Ishikawa (cell line): ENCODE results near the gene KRT9.

Experiments used
- CEBPB ChIP-seq: IDR thresholded peaks from 2 replicates; pipeline ENCODE4 v1.6.1; 2012
- CREB1 ChIP-seq: IDR thresholded peaks from 2 replicates; pipeline ENCODE4 v1.6.1; 2012; ENCODE audit warnings: low read depth
- EGR1 ChIP-seq: IDR thresholded peaks from 2 replicates; pipeline ENCODE4 v1.6.1; 2012
- EP300 ChIP-seq: IDR thresholded peaks from 2 replicates; pipeline ENCODE4 v1.6.1; 2012; ENCODE audit warnings: borderline replicate concordance
- FOXM1 ChIP-seq: IDR thresholded peaks from 2 replicates; pipeline ENCODE4 v1.6.1; 2012; ENCODE audit warnings: low read depth, borderline replicate concordance
- NFIC ChIP-seq: IDR thresholded peaks from 2 replicates; pipeline ENCODE4 v1.6.1; 2012
- RAD21 ChIP-seq: IDR thresholded peaks from 2 replicates; pipeline ENCODE4 v1.6.1; 2012; ENCODE audit warnings: low read depth
- TAF1 ChIP-seq: IDR thresholded peaks from 2 replicates; pipeline ENCODE4 v1.6.1; 2012; ENCODE audit warnings: low read depth, mild to moderate bottlenecking
- TCF12 ChIP-seq: IDR thresholded peaks from 2 replicates; pipeline ENCODE4 v1.6.1; 2012; ENCODE audit warnings: low read depth
- TEAD4 ChIP-seq: IDR thresholded peaks from 2 replicates; pipeline ENCODE4 v1.6.1; 2012
- YY1 ChIP-seq: IDR thresholded peaks from 2 replicates; pipeline ENCODE4 v1.6.1; 2012; ENCODE audit warnings: low read depth
- ZBTB7A ChIP-seq: IDR thresholded peaks from 2 replicates; pipeline ENCODE4 v1.6.1; 2012; ENCODE audit warnings: low read depth
- TF ChIP-seq, protein P1 (sequence below): IDR thresholded peaks from 2 replicates; pipeline ENCODE4 v1.6.1; 2012
- TF ChIP-seq, protein P2 (sequence below): IDR thresholded peaks from 2 replicates; pipeline ENCODE4 v1.6.1; 2012
- TF ChIP-seq, protein P3 (sequence below): IDR thresholded peaks from 2 replicates; pipeline ENCODE4 v1.6.1; 2012; ENCODE audit warnings: low read depth, mild to moderate bottlenecking

Gene KRT9

DNA sequence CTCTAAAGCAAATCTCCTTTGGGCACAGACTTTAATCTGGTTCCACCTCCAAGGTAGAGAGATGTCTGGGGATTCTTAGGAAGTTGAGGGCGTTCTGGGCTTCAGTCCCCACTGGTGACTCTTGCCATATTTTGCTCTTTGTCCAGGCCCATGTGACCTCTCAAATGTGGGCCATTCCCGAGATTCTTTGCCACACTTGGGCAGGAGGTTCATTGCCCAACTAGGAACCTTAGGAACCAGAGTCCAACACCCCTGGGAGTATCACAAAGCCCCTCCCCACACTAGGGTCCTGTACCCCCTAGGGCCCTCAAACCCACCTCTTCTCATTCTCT, 8.4 kb upstream of the KRT9 start:
- TF ChIP-seq NFIC: no peak
- no peak for TF ChIP-seq TAF1
- no peak for TF ChIP-seq FOXM1
- TF ChIP-seq, protein P1, sequence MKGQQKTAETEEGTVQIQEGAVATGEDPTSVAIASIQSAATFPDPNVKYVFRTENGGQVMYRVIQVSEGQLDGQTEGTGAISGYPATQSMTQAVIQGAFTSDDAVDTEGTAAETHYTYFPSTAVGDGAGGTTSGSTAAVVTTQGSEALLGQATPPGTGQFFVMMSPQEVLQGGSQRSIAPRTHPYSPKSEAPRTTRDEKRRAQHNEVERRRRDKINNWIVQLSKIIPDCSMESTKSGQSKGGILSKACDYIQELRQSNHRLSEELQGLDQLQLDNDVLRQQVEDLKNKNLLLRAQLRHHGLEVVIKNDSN: no peak
- TF ChIP-seq, protein P2, sequence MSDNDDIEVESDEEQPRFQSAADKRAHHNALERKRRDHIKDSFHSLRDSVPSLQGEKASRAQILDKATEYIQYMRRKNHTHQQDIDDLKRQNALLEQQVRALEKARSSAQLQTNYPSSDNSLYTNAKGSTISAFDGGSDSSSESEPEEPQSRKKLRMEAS: no peak
- TF ChIP-seq CEBPB: no peak
- TF ChIP-seq TCF12: no peak
- no peak for TF ChIP-seq TEAD4
- TF ChIP-seq EP300: no peak
- TF ChIP-seq CREB1: no peak
- TF ChIP-seq, protein P3, sequence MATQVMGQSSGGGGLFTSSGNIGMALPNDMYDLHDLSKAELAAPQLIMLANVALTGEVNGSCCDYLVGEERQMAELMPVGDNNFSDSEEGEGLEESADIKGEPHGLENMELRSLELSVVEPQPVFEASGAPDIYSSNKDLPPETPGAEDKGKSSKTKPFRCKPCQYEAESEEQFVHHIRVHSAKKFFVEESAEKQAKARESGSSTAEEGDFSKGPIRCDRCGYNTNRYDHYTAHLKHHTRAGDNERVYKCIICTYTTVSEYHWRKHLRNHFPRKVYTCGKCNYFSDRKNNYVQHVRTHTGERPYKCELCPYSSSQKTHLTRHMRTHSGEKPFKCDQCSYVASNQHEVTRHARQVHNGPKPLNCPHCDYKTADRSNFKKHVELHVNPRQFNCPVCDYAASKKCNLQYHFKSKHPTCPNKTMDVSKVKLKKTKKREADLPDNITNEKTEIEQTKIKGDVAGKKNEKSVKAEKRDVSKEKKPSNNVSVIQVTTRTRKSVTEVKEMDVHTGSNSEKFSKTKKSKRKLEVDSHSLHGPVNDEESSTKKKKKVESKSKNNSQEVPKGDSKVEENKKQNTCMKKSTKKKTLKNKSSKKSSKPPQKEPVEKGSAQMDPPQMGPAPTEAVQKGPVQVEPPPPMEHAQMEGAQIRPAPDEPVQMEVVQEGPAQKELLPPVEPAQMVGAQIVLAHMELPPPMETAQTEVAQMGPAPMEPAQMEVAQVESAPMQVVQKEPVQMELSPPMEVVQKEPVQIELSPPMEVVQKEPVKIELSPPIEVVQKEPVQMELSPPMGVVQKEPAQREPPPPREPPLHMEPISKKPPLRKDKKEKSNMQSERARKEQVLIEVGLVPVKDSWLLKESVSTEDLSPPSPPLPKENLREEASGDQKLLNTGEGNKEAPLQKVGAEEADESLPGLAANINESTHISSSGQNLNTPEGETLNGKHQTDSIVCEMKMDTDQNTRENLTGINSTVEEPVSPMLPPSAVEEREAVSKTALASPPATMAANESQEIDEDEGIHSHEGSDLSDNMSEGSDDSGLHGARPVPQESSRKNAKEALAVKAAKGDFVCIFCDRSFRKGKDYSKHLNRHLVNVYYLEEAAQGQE: no peak
- TF ChIP-seq RAD21: no peak
- no peak for TF ChIP-seq EGR1
- no peak for TF ChIP-seq ZBTB7A

DNA sequence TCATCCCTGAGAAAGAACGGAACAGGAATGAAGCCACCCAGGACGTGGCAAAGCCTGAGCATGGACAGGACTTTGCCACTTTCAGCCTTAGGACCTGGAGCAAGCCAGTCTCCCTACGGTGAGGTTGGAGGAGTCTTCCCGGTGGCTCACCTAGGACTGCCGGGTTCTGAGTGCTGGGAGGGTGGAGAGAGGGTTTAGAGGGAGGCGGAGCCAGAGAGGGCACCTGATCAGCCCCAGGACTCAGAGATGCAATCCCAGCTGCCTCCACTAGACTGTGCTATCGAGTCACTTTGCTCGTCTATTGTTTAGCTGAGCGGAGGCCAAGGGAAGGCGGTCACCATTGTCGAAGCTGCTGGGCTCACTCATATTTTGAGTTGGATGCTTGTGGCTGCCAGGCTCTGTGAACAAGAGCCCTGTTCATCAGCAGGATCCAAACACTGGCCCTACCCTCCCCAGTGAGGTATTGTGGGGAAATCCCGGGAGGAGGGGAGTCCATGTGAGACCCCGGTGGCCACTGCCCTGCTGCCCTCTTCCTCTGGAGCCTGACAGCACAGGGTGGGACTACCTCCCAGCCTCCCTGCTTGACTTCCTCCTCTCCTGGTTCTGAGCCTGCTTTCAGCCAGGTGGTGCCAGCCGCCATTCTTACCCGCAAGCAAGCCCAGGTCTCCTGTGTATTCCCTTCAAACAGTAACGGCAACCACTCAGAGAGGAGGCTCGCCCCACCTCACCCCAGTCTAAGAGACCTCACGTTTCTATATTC, 7.8 kb upstream of the KRT9 start:
- TF ChIP-seq YY1 (no peak), RAD21 (peak; percentile 94), TEAD4 (no peak), EP300 (no peak), TAF1 (no peak)
- TF ChIP-seq, protein P1: peak; percentile 84
- TF ChIP-seq, protein P2: 0 out of 2 replicates have a peak, but pooled peaks have one; percentile 31

DNA sequence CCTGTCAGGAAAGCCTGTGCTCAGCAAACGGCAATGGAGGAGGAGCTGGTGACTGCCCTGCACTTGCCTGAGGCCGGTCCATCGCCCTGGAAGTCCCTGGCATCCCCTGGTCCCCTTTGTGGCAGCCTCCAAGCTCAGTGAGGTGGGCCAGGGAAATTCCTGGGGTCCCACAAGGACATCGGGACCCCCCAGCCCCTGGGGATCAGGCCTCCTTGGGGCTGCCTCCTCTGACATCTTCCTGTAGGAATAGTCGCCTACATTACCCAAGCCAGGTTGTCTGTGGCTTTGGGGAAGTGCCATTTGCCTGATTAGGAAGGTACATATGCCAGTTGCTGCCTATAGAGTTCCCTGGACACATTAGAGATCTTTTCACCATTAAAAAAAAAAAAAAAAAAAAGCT, 7.1 kb upstream of the KRT9 start:
- TF ChIP-seq EGR1 (no peak), CEBPB (no peak), TAF1 (no peak)

DNA sequence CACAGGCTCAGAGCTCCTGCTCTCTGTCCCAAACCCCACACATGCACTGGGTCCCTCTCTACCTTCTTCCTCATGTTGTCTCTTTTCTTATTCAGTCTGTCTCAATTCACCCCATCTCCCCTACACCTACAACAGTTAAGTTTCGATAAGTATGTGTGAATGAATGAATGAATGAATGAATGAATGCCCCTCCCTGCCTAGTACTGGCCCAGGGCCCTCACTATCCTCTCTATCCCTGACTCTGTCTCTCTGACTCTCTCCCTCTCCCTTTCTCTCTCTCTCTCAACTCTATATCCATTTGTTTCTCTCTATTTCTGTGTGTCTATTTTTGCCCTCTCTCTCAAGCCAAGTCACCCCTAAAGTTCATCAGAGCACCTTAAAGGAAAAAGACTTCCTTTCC, 6.7 kb upstream of the KRT9 start:
- TF ChIP-seq, protein P1: no peak
- TF ChIP-seq EGR1: no peak
- TF ChIP-seq EP300: no peak
- TF ChIP-seq, protein P2: no peak
- TF ChIP-seq FOXM1: no peak
- TF ChIP-seq RAD21: no peak

DNA sequence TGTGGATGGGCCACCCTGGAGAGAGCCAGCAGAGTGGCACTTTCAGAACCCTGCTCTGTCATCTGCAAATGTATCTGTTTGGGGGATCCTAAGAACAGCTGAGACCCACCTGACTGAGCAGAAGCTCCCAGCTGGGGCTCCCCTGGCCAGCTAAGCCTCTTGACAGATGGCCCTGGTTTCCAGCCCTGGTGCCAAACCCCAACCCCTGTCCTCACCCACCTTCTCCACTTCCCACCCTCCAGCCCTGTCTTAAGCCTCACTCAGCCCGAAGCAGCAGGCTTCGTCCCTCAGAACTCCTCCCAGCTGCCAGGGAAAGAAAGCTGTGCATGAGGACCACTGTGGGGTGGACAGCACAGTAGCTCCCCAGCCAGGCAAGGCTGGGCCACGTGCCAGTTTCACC, 3.5 kb upstream of the KRT9 start:
- TF ChIP-seq, protein P3: no peak
- TF ChIP-seq TEAD4 (no peak), FOXM1 (no peak)

DNA sequence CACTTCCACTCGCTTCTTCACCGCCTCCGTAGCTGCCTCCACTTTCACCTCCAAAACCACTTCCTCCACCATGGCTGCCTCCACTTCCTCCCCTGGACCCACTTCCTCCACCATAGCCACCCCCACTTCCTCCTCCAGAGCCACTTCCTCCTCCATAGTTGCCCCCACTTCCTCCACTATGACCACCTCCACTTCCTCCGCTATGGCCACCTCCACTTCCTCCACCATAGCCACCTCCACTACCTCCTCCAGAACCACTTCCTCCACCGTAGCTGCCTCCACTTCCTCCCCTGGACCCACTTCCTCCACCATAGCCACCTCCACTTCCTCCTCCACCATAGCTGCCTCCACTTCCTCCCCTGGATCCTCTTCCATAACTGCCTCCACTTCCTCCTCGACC, 4.5 kb downstream of the KRT9 start:
- TF ChIP-seq, protein P2: no peak
- no peak for TF ChIP-seq TCF12
- no peak for TF ChIP-seq NFIC
- TF ChIP-seq, protein P3: no peak
- TF ChIP-seq CEBPB: no peak
- no peak for TF ChIP-seq FOXM1
